ENCODE measurements around the gene PKD2L1.
"Not testable (repeated sequence)": the region's sequence is repeated elsewhere in the genome, so short reads cannot be mapped to it uniquely, and the experiment has no call there.

The PKD2L1 gene

DNA sequence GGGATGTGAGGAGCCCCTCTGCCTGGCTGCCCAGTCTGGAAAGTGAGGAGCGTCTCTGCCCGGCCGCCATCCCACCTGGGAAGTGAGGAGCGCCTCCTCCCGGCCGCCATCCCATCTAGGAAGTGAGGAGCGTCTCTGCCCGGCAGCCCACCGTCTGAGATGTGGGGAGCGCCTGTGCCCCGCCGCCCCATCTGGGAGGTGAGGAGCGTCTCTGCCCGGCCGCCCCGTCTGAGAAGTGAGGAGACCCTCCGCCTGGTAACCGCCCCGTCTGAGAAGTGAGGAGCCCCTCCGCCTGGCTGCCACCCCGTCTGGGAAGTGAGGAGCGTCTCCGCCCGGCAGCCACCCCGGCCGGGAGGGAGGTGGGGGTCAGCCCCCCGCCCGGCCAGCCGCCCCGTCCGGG lies 53.1 kb downstream of the PKD2L1 start:
- not testable (repeated sequence) for DNase-seq

DNA sequence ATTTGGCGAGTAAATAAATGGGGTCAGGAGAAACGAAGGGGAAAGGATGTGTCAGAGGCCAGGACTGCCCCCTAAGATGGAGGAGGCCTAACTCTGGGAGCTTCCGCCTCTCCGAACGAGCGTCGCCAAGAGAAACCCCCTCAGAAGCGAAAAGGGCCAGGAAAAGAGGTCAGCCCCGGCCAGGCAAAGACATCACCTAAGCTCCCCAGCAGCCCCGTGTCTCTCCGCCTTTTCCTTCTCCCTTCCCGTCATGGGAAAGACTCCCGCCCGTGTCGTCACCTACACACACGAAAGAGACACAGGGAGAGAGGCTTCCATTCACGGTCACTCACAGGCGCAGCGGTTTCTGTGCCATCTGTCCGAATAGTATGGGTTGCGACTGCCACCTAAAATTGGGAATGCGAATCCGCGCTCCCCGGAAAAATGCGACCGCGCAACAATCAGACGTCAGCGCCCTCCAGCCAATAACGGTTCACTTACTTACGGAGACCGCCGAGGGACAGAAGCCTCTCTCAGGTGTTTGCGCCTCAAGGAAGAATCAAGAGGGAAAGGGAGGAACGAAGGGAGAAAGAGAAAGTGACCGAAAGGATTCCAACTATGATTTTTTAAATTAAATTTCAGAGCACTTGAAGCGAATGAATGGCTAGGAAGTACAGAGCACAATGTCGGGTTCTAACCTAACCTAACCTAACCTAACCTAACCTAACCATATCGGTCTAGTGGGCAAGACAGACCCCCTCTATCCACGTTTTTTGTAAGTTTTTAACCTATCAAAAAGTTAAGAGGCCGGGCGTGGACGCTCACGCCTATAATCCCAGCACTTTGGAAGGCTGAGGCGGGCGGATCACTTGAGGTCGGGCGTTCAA lies 62.6 kb downstream of the PKD2L1 start, which contains the start of gene CWF19L1:
TSS of gene CWF19L1 (minus strand) at position 400 of the 866 bp plus-strand sequence. CDS start at position 355, 45 bp downstream.
- peak; percentile 36 for DNase-seq

DNA sequence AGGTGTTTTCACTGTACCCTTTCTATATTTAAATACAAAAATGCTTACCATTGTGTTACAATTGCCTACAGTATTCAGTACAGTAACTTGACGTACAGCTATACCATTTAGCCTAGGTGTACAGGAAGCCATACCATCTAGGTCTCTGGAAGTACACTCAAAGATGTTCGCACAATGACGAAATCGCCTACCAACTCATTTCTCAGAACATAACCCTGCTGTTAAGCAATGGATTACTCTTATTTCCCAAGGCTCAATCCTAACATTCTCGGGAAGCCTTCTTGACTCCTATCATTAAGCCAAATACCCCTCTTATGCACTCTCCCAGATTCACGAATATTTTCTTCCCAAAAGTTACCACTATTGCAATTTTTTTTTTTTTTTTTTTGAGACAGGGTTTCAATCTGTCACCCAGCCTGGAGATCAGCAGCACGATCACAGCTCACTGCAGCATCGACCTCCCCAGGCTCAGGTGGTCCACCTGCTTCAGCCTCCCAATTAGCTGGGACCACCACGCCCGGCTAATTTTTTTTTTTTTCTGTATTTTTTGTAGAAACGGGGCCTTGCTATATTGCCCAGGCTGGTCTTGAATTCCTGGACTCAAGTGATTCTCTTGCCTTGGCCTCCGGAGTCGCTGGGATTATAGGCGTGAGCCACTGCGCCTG lies 64.1 kb downstream of the PKD2L1 start:
- DNase-seq = no peak

- DNase-seq = no peak
These were observed 75.8 kb downstream of the PKD2L1 start for GRCh38 chr10:100254191-100254590.

DNA sequence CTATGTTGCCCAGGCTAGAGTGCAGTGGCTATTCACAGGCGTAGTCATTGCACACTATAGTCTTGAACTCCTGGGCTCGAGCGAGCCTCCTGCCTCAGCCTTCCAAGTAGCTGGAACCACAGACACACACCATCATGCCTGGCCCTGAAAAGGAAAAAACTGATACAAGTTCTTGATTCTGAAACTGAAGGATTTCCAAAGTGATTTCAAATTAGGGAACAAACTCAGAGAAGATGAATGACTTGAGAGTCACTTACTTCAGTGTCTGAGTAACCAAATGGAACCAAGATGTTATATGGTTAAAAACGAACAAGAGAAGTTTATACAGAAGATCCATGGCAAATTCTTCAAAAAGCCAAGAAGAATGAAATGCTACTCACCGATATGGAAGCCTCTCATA lies 77.0 kb downstream of the PKD2L1 start:
- no peak for DNase-seq

DNA sequence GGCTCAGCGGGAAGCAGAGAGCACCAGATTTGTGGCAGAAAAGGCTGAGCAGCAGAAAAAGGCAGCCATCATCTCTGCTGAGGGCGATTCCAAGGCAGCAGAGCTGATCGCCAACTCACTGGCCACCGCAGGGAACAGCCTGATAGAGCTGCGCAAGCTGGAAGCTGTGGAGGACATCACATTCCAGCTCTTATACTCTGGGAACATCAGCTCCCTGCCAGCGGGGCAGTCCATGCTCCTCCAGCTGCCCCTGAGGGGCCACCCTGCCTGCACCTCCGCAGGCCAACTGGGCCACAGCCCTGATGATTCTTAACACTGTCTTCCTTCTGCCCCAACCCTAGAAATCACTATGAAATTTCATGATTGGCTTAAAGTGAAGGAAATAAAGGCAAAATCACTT lies 81.2 kb downstream of the PKD2L1 start:
- DNase-seq = no peak

GRCh38 chr10:100245484-100246220 lies 84.4 kb downstream of the PKD2L1 start:
- no peak for DNase-seq

DNA sequence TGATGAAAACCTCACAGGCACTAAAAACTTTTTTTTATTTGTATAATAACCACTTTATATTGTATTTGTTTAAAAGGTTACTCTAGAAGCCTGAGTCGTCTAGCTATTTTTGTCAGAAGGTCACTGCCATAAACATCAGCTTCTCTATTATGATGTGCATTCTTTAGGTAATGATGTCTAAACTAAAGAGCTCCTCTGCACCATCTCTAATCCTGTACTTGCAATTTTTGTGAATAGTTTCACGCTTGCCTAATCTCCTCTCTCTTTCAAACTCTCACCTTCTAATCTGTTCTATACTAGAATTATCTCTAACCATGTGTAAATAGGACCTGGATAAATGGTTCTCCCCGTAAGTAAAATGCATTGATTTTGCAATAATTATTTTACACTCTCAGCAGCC lies 90.2 kb downstream of the PKD2L1 start:
- DNase-seq = no peak

DNA sequence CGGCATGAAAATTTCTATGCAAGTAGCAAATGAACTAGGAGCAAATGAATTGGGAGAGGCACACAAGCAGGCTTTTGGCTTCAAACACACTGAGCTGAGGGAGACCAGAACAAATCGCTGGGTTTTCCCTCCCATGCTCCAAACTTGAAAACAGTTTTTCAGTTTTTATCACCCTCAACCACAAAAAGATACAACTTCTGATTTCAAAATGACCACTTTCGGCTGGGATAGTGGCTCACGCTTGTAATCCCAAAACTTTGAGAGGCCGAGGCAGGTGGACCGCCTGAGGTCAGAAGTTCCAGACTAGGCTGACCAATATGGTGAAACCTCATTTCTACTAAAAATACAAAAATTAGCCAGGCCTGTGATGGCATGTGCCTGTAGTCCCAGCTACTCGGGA lies 91.6 kb downstream of the PKD2L1 start:
- DNase-seq = no peak
